Neural progenitor cell (in vitro differentiated cells): ENCODE data around the gene PHACTR1. TPM values are rescaled to one million over a fixed set of nuclear protein-coding genes. Genes with fewer than 3 reads are reported as not detected.
A peak's percentile ranks its signal among the peaks of the same experiment; 100 is the strongest.

ENCODE experiments used
- DNase-seq: peaks from one replicate; pipeline ENCODE4 v3.0.0-alpha.2; 2016; ENCODE audit warnings: low spot score
- H2AFZ ChIP-seq: fragments of 200-600 bp; sonication (generic); replicated peaks from 2 replicates; pipeline ENCODE4 v1.6.1; 2016; ENCODE audit warnings: antibody characterized with exemption
- H3F3A ChIP-seq: fragments of 200-600 bp; sonication (generic); 2 replicates; pipeline ENCODE4 v1.6.1; 2016; ENCODE audit warnings: antibody characterized with exemption, low read depth
- H3K27ac ChIP-seq: fragments of 200-600 bp; sonication (generic); 2 replicates; pipeline ENCODE4 v1.5.1; 2016; ENCODE audit warnings: mild to moderate bottlenecking
- H3K27me3 ChIP-seq: fragments of 200-600 bp; sonication (generic); 2 replicates; pipeline ENCODE4 v1.6.1; 2016; ENCODE audit warnings: mild to moderate bottlenecking, moderate library complexity
- H3K36me3 ChIP-seq: fragments of 200-600 bp; sonication (generic); 2 replicates; pipeline ENCODE4 v1.5.1; 2016
- H3K4me1 ChIP-seq: fragments of 200-600 bp; sonication (generic); 2 replicates; pipeline ENCODE4 v1.6.1; 2016; ENCODE audit warnings: mixed run types
- H3K4me2 ChIP-seq: fragments of 200-600 bp; sonication (generic); 2 replicates; pipeline ENCODE4 v1.6.1; 2016
- H3K4me3 ChIP-seq: fragments of 200-600 bp; sonication (generic); 2 replicates; pipeline ENCODE4 v1.5.1; 2016
- H3K79me2 ChIP-seq: fragments of 200-600 bp; sonication (generic); 2 replicates; pipeline ENCODE4 v1.6.1; 2016; ENCODE audit warnings: low read depth
- H3K9ac ChIP-seq: fragments of 200-600 bp; sonication (generic); 2 replicates; pipeline ENCODE4 v1.6.1; 2016
- H3K9me3 ChIP-seq: fragments of 200-600 bp; sonication (generic); 2 replicates; pipeline ENCODE4 v1.5.1; 2016; ENCODE audit warnings: low read depth
- H4K20me1 ChIP-seq: fragments of 200-600 bp; sonication (generic); 2 replicates; pipeline ENCODE4 v1.6.1; 2016; ENCODE audit warnings: low read depth
- H3K27ac Mint-ChIP-seq: 3 replicates; pipeline ENCODE4 v1.8.0; 2021; ENCODE audit warnings: mixed read lengths
- H3K27me3 Mint-ChIP-seq: 2 replicates; pipeline ENCODE4 v1.8.0; 2022; ENCODE audit warnings: low read depth, mild to moderate bottlenecking, inconsistent platforms, moderate library complexity, mixed read lengths; ENCODE audit not compliant: insufficient read depth
- H3K36me3 Mint-ChIP-seq: 3 replicates; pipeline ENCODE4 v1.8.0; 2021; ENCODE audit warnings: mixed read lengths
- H3K4me1 Mint-ChIP-seq: 3 replicates; pipeline ENCODE4 v1.8.0; 2021; ENCODE audit warnings: mixed read lengths
- H3K4me3 Mint-ChIP-seq: 3 replicates; pipeline ENCODE4 v1.8.0; 2021; ENCODE audit warnings: mild to moderate bottlenecking, moderate library complexity, mixed read lengths
- H3K9me3 Mint-ChIP-seq: 3 replicates; pipeline ENCODE4 v1.8.0; 2020; ENCODE audit warnings: mixed read lengths
- EZH2 ChIP-seq: fragments of 200-600 bp; sonication (generic); IDR thresholded peaks from 2 replicates; pipeline ENCODE4 v1.6.1; 2017; ENCODE audit warnings: antibody characterized with exemption, mild to moderate bottlenecking, moderate library complexity
- EZH2phosphoT487 ChIP-seq: fragments of 200-600 bp; sonication (generic); IDR thresholded peaks from 2 replicates; pipeline ENCODE4 v1.6.1; 2017; ENCODE audit warnings: antibody characterized with exemption
- total RNA-seq: library from RNA; depleted of rRNA; stranded (reverse); fragments of >200 nt; gene quantifications from 2 replicates; pipeline ENCODE4 v1.2.3, GENCODE V29; 2015; ENCODE audit warnings: low replicate concordance
- TF ChIP-seq, protein P1 (sequence below): fragments of 200-600 bp; sonication (generic); IDR thresholded peaks from 2 replicates; pipeline ENCODE4 v1.5.1; 2017; ENCODE audit warnings: antibody characterized with exemption, mild to moderate bottlenecking

The PHACTR1 gene
- total RNA-seq, 1 donor from 2014 or later, result 2.4 TPM

DNA sequence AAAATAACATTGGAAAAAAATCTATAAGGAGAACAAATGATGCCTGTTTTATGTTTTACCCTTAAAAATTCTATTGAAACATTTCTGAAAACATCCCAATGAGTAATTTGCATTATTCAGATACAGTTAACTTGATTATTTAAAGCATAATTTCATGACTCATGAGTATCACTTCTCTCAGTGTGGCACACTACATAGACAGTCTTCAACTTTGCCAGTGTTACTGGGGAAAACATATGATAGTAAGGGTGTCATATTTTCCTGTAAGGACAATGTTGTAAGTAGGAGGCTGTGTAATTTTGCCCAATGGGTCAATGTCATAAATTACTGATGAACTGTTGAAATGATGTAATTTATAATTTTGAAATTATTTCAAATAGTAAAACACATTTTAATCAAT is 125.5 kb downstream of the PHACTR1 start:
- no peaks in the 10 kb centered on the region for H4K20me1 ChIP-seq
- DNase-seq, result no peak
- peaks cover 4% of the 10 kb centered on the region for H3K36me3 ChIP-seq
- H2AFZ ChIP-seq, result no peak overlapping the region
- no peak overlapping the region for H3K4me2 ChIP-seq
- peaks cover 5% of the 10 kb centered on the region for H3K9me3 ChIP-seq
- Mint-ChIP-seq H3K4me3 (no peak overlapping the region), H3K27me3 (peaks cover 2% of the 10 kb centered on the region), H3K9me3 (peaks cover 3% of the 10 kb centered on the region), H3K36me3 (no peaks in the 10 kb centered on the region), H3K4me1 (peaks cover 11% of the 10 kb centered on the region), H3K27ac (no peak overlapping the region)
- H3K4me1 ChIP-seq, result peaks cover 9% of the 10 kb centered on the region
- no peaks in the 10 kb centered on the region for H3K27me3 ChIP-seq
- H3F3A ChIP-seq, result no peaks in the 10 kb centered on the region
- H3K4me3 ChIP-seq, result no peak overlapping the region
- H3K27ac ChIP-seq, result no peak overlapping the region
- TF ChIP-seq EZH2, result no peak
- TF ChIP-seq EZH2phosphoT487, result no peak
- TF ChIP-seq, protein P1, sequence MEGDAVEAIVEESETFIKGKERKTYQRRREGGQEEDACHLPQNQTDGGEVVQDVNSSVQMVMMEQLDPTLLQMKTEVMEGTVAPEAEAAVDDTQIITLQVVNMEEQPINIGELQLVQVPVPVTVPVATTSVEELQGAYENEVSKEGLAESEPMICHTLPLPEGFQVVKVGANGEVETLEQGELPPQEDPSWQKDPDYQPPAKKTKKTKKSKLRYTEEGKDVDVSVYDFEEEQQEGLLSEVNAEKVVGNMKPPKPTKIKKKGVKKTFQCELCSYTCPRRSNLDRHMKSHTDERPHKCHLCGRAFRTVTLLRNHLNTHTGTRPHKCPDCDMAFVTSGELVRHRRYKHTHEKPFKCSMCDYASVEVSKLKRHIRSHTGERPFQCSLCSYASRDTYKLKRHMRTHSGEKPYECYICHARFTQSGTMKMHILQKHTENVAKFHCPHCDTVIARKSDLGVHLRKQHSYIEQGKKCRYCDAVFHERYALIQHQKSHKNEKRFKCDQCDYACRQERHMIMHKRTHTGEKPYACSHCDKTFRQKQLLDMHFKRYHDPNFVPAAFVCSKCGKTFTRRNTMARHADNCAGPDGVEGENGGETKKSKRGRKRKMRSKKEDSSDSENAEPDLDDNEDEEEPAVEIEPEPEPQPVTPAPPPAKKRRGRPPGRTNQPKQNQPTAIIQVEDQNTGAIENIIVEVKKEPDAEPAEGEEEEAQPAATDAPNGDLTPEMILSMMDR, result no peak
- no peak overlapping the region for H3K9ac ChIP-seq
- H3K79me2 ChIP-seq, result no peaks in the 10 kb centered on the region

DNA sequence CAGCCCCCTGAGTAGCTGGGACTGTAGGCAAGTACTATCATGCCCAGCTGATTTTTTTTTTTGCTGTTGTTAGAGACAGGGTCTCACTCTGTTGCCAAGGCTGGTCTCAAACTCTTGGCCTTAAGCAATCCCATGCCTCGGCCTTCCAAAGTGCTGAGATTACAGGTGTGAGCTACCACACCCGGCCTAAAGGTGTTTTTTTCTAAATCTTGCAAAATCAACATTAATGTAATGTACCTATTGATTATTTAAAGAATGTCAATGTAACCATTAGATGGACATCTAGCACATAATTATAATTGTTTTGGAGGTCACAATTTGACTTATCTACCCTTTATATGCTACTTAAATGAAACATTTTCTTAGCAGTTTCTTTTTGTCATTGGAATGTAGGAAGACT is 126.1 kb downstream of the PHACTR1 start:
- H3K79me2 ChIP-seq, result no peaks in the 10 kb centered on the region
- H3K27me3 ChIP-seq, result no peaks in the 10 kb centered on the region
- H3K9me3 ChIP-seq, result no peaks in the 10 kb centered on the region
- H3K4me2 ChIP-seq, result no peak overlapping the region
- peaks cover 4% of the 10 kb centered on the region for H3K36me3 ChIP-seq
- H4K20me1 ChIP-seq, result no peaks in the 10 kb centered on the region
- Mint-ChIP-seq H3K36me3 (no peaks in the 10 kb centered on the region), H3K9me3 (peaks cover 3% of the 10 kb centered on the region), H3K4me1 (peaks cover 11% of the 10 kb centered on the region), H3K27me3 (peaks cover 2% of the 10 kb centered on the region), H3K4me3 (no peak overlapping the region), H3K27ac (no peak overlapping the region)
- TF ChIP-seq, protein P1, result no peak
- TF ChIP-seq EZH2phosphoT487, result no peak
- no peak for TF ChIP-seq EZH2
- H3K27ac ChIP-seq, result no peak overlapping the region
- H3K4me3 ChIP-seq, result no peak overlapping the region
- no peak overlapping the region for H3K9ac ChIP-seq
- H3F3A ChIP-seq, result no peaks in the 10 kb centered on the region
- DNase-seq, result no peak
- H2AFZ ChIP-seq, result no peak overlapping the region
- H3K4me1 ChIP-seq, result peaks cover 9% of the 10 kb centered on the region

DNA sequence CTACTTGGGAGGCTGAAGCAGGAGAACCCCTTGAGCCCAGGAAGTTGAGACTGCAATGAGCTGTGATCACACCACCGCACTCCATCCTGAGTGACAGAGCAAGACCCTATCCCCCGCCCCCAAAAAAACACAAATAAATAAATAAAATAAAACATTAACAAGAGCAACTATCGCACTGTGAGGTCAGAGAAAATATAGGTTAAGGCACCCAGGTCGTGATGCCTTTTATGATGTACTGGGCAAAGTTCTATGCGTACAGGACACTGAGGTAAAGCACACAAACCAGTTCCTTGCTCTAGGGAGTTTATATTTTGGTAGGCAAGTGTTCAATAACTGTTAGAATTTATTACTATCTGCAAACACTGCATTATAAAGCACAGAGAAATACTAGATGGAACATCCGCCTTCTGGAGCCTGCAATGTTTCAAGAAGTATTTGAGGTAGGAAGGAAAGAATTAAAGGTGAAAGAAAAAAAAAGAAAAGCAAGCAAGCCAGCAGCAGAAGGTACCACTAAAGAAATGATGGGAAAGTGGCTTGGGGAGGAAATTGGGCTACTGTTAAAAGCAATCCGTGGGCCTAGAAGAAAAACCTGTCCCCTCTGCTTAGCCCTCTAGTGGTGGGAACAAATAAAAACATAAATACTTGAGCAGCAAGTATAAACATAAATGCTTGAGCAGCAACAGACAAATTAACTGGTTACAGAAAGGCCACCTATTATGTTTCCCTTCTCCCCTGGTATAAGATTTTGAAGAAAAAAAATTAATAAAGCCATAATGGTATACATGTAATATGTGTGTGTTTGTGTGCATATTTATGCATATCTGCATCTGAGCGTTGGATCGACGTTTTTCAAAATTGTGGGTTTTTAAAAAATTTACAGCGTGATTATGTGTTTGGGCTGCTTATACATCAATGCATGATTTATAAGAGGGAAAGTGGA is 128.0 kb downstream of the PHACTR1 start:
- H3F3A ChIP-seq, result peaks cover 4% of the 10 kb centered on the region
- TF ChIP-seq, protein P1, result peak; percentile 78
- no peak for TF ChIP-seq EZH2phosphoT487
- H4K20me1 ChIP-seq, result no peaks in the 10 kb centered on the region
- H3K79me2 ChIP-seq, result no peaks in the 10 kb centered on the region
- Mint-ChIP-seq H3K36me3 (no peaks in the 10 kb centered on the region), H3K4me3 (no peak overlapping the region), H3K27me3 (no peaks in the 10 kb centered on the region), H3K9me3 (no peaks in the 10 kb centered on the region), H3K27ac (no peak overlapping the region), H3K4me1 (peaks cover 18% of the 10 kb centered on the region)
- no peak overlapping the region for H3K4me3 ChIP-seq
- no peaks in the 10 kb centered on the region for H3K36me3 ChIP-seq
- no peaks in the 10 kb centered on the region for H3K9me3 ChIP-seq
- no peaks in the 10 kb centered on the region for H3K27me3 ChIP-seq
- DNase-seq, result peak; percentile 46
- no peak overlapping the region for H3K27ac ChIP-seq
- no peak overlapping the region for H3K4me2 ChIP-seq
- H3K4me1 ChIP-seq, result peaks cover 25% of the 10 kb centered on the region
- no peak overlapping the region for H3K9ac ChIP-seq
- H2AFZ ChIP-seq, result no peak overlapping the region
